Testis (tissue), 5 donors: ENCODE data around the gene ABCD1. TPM values are rescaled to one million over a fixed set of nuclear protein-coding genes. Genes with fewer than 3 reads are reported as not detected.
"Not testable (repeated sequence)": the region's sequence is repeated elsewhere in the genome, so short reads cannot be mapped to it uniquely, and the experiment has no call there.

ENCODE experiments used
- DNase-seq: peaks from one replicate; pipeline ENCODE4 v3.0.0-alpha.2; 2019
- H3K27ac ChIP-seq, 2 donors: fragments of 200-600 bp; sonication (generic); one replicate each; pipeline ENCODE4 v1.5.1; 2019
- H3K27me3 ChIP-seq: fragments of 200-600 bp; sonication (generic); one replicate; pipeline ENCODE4 v1.5.1; 2019
- H3K36me3 ChIP-seq: fragments of 200-600 bp; sonication (generic); one replicate; pipeline ENCODE4 v1.5.1; 2017; ENCODE audit warnings: low read depth; ENCODE audit errors: missing control alignments
- H3K4me1 ChIP-seq: fragments of 200-600 bp; sonication (generic); one replicate; pipeline ENCODE4 v1.5.1; 2019
- H3K4me3 ChIP-seq, 2 donors: fragments of 200-600 bp; sonication (generic); one replicate each; pipeline ENCODE4 v1.5.1; 2017 to 2019
- H3K9me3 ChIP-seq: fragments of 200-600 bp; sonication (generic); one replicate; pipeline ENCODE4 v1.5.1; 2017
- POLR2A ChIP-seq: fragments of 450-650 bp; IDR thresholded peaks from one replicate; pipeline ENCODE4 v1.6.1; 2017; ENCODE audit warnings: antibody characterized with exemption, mild to moderate bottlenecking, moderate library complexity
- WGBS, 2 donors: methylation state at CpG; one replicate each; pipeline ENCODE4 v1.1.5; 2018; 5-methylcytosine and 5-hydroxymethylcytosine counted together
- intact Hi-C: fragments of 100-400 bp; cut with DNase I; formaldehyde crosslinking; loops from one replicate; pipeline ENCODE4 v1.15.1; 2023; ENCODE audit warnings: low total_unique reads
- long read RNA-seq, 2 donors: transcript quantifications; one replicate each; lab custom pipeline, GENCODE V29; 2026
- polyA plus RNA-seq: library from polyadenylated mRNA; stranded (reverse); fragments of 350-450 nt; fragmentation: Illumina TruSeq; extraction: RNeasy Lipid Tissue Mini Kit (QIAGEN cat#74804); gene quantifications from one replicate; pipeline ENCODE4 v1.2.3, GENCODE V29; 2014; ENCODE audit warnings: low read depth, low replicate concordance; ENCODE audit not compliant: insufficient read depth
- total RNA-seq, 2 donors: library from RNA; depleted of rRNA; stranded (reverse); fragments of >200 nt; gene quantifications; one replicate each; pipeline ENCODE4 v1.2.3, GENCODE V29; 2016
- TF ChIP-seq, protein P1 (sequence below), 3 experiments: fragments of 450-650 bp in 2 of 3; fragments of 200-600 bp in 1 of 3; sonication (generic) in 1 of 3; IDR thresholded peaks; one replicate each; pipeline ENCODE4 v1.5.1; 2016 to 2019; ENCODE audit warnings: antibody characterized with exemption in 3 of 3, mild to moderate bottlenecking in 2 of 3, moderate library complexity in 1 of 3

Gene ABCD1
- total RNA-seq (100 to 1,000 TPM in 1 of 2 donors, 10 to 100 TPM in 1; 84.4 to 112 TPM), polyA plus RNA-seq (34.3 TPM)
- long read RNA-seq, donor 1, partial matches to known transcripts = 0 of 1 reads
- long read RNA-seq, donor 1, other reads (novel, unspliced or antisense) = 0 of 1 reads
- long read RNA-seq, donor 2, transcript ABCD1-201 (10 exons, 3,664 nt) = major isoform, 7 of 15 reads
- long read RNA-seq, donor 2, partial matches to known transcripts = 8 of 15 reads
- long read RNA-seq, donor 2, other reads (novel, unspliced or antisense) = 0 of 15 reads

DNA sequence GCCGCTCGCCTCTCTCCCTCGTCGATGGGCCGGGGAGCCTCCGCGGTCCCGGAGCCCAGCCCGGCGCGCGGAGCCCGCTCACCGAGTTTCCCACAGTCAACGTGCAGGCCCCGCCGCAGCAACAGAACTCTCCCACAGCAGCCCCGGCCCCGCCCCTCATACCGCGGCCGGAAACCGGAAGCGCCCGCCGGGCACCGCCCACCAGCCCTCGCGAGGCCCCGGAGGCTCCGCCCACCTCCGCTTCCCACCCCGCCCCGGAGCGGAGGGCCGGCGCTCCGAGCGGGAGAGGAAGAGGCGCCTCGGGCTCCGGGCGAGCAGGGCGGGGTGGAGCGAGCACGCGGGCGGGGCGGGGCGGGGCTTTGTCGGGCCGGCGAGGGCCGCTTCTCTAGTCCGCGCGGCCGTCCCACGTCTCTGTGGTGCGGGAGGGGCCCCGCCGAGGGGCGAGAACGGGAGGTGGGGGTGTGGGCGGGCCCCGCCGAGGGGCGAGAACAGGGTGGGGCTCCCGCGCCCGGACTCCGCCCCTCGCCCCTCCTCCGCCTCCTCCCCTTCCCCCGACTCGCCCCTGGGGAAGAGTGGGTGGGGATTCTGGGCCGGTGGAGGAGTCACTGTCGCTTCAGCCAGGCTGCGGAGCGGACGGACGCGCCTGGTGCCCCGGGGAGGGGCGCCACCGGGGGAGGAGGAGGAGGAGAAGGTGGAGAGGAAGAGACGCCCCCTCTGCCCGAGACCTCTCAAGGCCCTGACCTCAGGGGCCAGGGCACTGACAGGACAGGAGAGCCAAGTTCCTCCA lies at the start of gene ABCD1, which contains the start of gene BCAP31:
Gene ABCD1, plus strand, starts transcription at position 605 of the 787 bp plus-strand sequence. CDS start 411 bp downstream, outside the sequence.
Gene BCAP31, minus strand, starts transcription at position 136 of the 787 bp plus-strand sequence. CDS start 1,143 bp downstream, outside the sequence.
- 1% methylated on average over 25 of the region's 88 CpGs; no CpG with 5 or more reads in 1 of the 2 donors for WGBS, 2 donors
- H3K9me3 ChIP-seq = no peaks in the 10 kb centered on the region
- H3K4me1 ChIP-seq = no peaks in the 10 kb centered on the region
- TF ChIP-seq POLR2A = peak; percentile 38
- TF ChIP-seq, protein P1, sequence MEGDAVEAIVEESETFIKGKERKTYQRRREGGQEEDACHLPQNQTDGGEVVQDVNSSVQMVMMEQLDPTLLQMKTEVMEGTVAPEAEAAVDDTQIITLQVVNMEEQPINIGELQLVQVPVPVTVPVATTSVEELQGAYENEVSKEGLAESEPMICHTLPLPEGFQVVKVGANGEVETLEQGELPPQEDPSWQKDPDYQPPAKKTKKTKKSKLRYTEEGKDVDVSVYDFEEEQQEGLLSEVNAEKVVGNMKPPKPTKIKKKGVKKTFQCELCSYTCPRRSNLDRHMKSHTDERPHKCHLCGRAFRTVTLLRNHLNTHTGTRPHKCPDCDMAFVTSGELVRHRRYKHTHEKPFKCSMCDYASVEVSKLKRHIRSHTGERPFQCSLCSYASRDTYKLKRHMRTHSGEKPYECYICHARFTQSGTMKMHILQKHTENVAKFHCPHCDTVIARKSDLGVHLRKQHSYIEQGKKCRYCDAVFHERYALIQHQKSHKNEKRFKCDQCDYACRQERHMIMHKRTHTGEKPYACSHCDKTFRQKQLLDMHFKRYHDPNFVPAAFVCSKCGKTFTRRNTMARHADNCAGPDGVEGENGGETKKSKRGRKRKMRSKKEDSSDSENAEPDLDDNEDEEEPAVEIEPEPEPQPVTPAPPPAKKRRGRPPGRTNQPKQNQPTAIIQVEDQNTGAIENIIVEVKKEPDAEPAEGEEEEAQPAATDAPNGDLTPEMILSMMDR (IDR thresholded peaks at IDR 0.05) = no peak
- peak within 1 kb of the TSS; percentile 61 to 79 for H3K4me3 ChIP-seq
- peak; percentile 89 for DNase-seq
- no peaks in the 10 kb centered on the region for H3K36me3 ChIP-seq
- intact Hi-C loops = loop anchor here (10.0 kb wide), 1 partner anchor 70 kb away; the partner anchor contains the start of genes IDH3G and SSR4
- peak within 1 kb of the TSS; percentile 72 to 82 for H3K27ac ChIP-seq
- no peaks in the 10 kb centered on the region for H3K27me3 ChIP-seq

DNA sequence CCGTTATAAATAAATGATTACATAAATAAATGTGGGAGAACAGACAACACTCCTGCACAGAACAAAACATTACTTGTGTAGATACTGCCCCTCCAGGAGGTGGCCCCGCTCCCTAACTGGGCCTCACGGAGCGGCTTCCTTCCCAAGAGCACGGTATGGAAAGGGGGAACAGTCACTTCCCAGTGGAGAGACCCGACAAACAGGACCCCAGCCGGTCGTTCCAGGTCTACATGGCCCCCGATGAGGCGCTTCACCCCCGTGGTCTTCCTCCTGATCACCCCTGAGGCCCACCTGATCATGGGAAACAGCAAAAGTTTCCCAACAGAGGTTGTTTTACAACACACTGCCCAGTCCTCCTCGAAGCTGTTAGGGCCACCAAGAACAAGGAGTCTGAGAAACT lies 43.5 kb upstream of the ABCD1 start:
- intact Hi-C loops = no loop called here
- Histone ChIP-seq H3K4me1 (no peaks in the 10 kb centered on the region), H3K27ac (no peak overlapping the region), H3K4me3 (no peak overlapping the region), H3K27me3 (no peaks in the 10 kb centered on the region), H3K9me3 (no peaks in the 10 kb centered on the region), H3K36me3 (no peaks in the 10 kb centered on the region)
- no peak for TF ChIP-seq POLR2A
- WGBS, 2 donors = 74 to 79% methylated on average over 8 to 12 of the region's 12 CpGs
- no peak for DNase-seq

DNA sequence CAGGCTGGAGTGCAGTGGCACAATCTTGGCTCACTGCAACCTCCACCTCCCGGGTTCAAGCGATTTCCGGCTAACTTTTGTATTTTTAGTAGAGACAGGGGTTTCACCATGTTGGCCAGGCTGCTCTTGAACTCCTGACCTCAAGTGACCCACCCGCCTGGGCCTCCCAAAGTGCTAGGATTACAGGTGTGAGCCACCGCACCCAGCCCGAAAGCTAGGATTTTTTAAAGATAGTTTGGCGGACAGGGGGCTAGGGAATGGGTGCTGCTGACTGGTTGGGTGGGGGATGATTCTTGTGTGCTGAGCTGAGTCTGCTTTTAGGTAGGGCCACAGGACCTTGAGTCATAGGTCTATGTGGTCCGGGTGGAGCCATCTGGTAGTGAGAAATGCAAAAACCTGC lies 41.2 kb upstream of the ABCD1 start:
- H3K9me3 ChIP-seq, H3K4me3 ChIP-seq, DNase-seq, intact Hi-C loops, H3K4me1 ChIP-seq, H3K36me3 ChIP-seq, H3K27me3 ChIP-seq, H3K27ac ChIP-seq: not testable (repeated sequence)
- 97 to 100% methylated on average over 3 to 8 of the region's 8 CpGs for WGBS, 2 donors

- no peak overlapping the region for H3K4me3 ChIP-seq
- no peak overlapping the region for H3K27ac ChIP-seq
- TF ChIP-seq, protein P1 (IDR thresholded peaks at IDR 0.05) = no peak
- TF ChIP-seq POLR2A = no peak
- no peaks in the 10 kb centered on the region for H3K27me3 ChIP-seq
- no peaks in the 10 kb centered on the region for H3K4me1 ChIP-seq
- WGBS, 2 donors = 60 to 79% methylated on average over 5 to 15 of the region's 21 CpGs
- no peak for DNase-seq
- H3K9me3 ChIP-seq = no peaks in the 10 kb centered on the region
- H3K36me3 ChIP-seq = no peaks in the 10 kb centered on the region
- intact Hi-C loops = no loop called here
Observed at GRCh38 chrX:153684467-153685155, 40.0 kb upstream of the ABCD1 start.

DNA sequence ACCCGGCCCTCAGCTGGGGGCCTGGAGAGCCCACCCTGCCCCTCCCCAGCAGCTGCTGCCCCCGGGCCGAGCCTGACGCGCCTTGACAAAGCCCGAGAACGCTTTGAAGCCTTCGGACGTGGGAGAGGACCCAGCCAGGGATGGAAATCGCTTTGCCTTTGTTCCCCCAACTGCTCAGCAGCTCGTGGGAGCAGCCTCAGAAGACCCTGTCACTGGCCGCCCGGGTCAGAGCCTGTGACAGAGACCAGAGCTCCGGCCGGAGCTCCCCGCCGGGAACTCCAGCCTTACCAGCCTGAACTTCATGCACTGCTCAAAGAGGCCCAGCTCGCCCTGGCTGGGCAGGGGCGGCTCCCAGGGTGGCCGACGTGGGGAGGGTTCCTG lies 39.5 kb upstream of the ABCD1 start:
- no peak for DNase-seq
- 68% methylated on average over 16 of the region's 21 CpGs; no CpG with 5 or more reads in 1 of the 2 donors for WGBS, 2 donors
- Histone ChIP-seq H3K9me3 (no peaks in the 10 kb centered on the region), H3K36me3 (no peaks in the 10 kb centered on the region), H3K4me3 (no peak overlapping the region), H3K27me3 (no peaks in the 10 kb centered on the region), H3K4me1 (no peaks in the 10 kb centered on the region), H3K27ac (no peak overlapping the region)
- intact Hi-C loops = no loop called here
- TF ChIP-seq POLR2A = no peak
- TF ChIP-seq, protein P1 (IDR thresholded peaks at IDR 0.05) = no peak
